ENCODE results near the gene SPDEF.

The SPDEF gene

GRCh38 chr6:34563513-34563870, 7.4 kb upstream of the SPDEF start:
- no peak for DNase-seq (ENCODE audit: low read depth)

- no peak for DNase-seq (ENCODE audit: low read depth)
Observed at GRCh38 chr6:34562861-34563512, 6.9 kb upstream of the SPDEF start.

GRCh38 chr6:34562350-34562749, 6.2 kb upstream of the SPDEF start:
- DNase-seq (ENCODE audit: low read depth): no peak

- DNase-seq (ENCODE audit: low read depth): no peak
Observed at GRCh38 chr6:34561227-34561530, 5.0 kb upstream of the SPDEF start.

- DNase-seq (ENCODE audit: low read depth): peak; percentile 49
Observed at GRCh38 chr6:34560366-34561226, 4.5 kb upstream of the SPDEF start.

- DNase-seq (ENCODE audit: low read depth): no peak
Observed at GRCh38 chr6:34559651-34560365, 3.7 kb upstream of the SPDEF start.

GRCh38 chr6:34558172-34558714, 2.1 kb upstream of the SPDEF start:
- DNase-seq (ENCODE audit: low read depth): no peak

GRCh38 chr6:34557228-34557627, 1.1 kb upstream of the SPDEF start:
- no peak for DNase-seq (ENCODE audit: low read depth)

GRCh38 chr6:34556493-34556892, 364 bp upstream of the SPDEF start:
- no peak for DNase-seq (ENCODE audit: low read depth)

GRCh38 chr6:34555328-34555727, 801 bp downstream of the SPDEF start:
- DNase-seq (ENCODE audit: low read depth): no peak

- no peak for DNase-seq (ENCODE audit: low read depth)
Observed at GRCh38 chr6:34555007-34555322, 1.2 kb downstream of the SPDEF start.

- DNase-seq (ENCODE audit: low read depth): no peak
Observed at GRCh38 chr6:34554291-34555006, 1.7 kb downstream of the SPDEF start.

GRCh38 chr6:34553750-34554149, 2.4 kb downstream of the SPDEF start:
- no peak for DNase-seq (ENCODE audit: low read depth)

- no peak for DNase-seq (ENCODE audit: low read depth)
Observed at GRCh38 chr6:34553146-34553545, 3.0 kb downstream of the SPDEF start.

GRCh38 chr6:34552620-34553019, 3.5 kb downstream of the SPDEF start:
- DNase-seq (ENCODE audit: low read depth): no peak

- DNase-seq (ENCODE audit: low read depth): no peak
Observed at GRCh38 chr6:34551720-34552119, 4.4 kb downstream of the SPDEF start.

GRCh38 chr6:34549804-34550202, 6.3 kb downstream of the SPDEF start:
- DNase-seq (ENCODE audit: low read depth): no peak

GRCh38 chr6:34549026-34549803, 6.9 kb downstream of the SPDEF start:
- DNase-seq (ENCODE audit: low read depth): no peak

- DNase-seq (ENCODE audit: low read depth): no peak
Observed at GRCh38 chr6:34547701-34548644, 8.2 kb downstream of the SPDEF start.

GRCh38 chr6:34546551-34547321, 9.4 kb downstream of the SPDEF start:
- no peak for DNase-seq (ENCODE audit: low read depth)
